ENCODE measurements around the gene MRTFA. TPM values are rescaled to one million over a fixed set of nuclear protein-coding genes. Genes with fewer than 3 reads are reported as not detected.

MRTFA gene
- total and polyA plus RNA-seq, 2 of the 13 experiments (the other 11 are each of a cell fraction or from before 2014, with no cell fraction given), result 2.4 to 8.2 TPM

DNA sequence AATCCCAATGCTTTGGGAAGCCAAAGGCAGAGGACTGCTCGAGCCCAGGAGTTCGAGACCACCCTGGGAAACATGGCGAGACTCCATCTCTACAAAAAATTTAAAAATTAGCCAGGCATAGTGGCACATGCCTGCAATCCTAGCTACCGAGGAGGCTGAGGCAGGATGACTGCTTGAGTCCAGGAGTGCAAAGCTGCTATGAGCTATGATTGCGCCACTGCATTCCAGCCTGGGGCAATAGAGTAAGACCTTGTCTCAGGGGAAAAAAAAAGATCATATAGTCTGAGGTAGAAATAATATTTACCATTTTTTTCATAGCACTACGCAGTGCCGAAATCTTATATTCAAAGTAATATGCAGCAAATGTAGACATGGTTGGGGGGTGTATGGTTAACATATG is 47.8 kb downstream of the MRTFA start (continued):
- TF ChIP-seq, protein P1, sequence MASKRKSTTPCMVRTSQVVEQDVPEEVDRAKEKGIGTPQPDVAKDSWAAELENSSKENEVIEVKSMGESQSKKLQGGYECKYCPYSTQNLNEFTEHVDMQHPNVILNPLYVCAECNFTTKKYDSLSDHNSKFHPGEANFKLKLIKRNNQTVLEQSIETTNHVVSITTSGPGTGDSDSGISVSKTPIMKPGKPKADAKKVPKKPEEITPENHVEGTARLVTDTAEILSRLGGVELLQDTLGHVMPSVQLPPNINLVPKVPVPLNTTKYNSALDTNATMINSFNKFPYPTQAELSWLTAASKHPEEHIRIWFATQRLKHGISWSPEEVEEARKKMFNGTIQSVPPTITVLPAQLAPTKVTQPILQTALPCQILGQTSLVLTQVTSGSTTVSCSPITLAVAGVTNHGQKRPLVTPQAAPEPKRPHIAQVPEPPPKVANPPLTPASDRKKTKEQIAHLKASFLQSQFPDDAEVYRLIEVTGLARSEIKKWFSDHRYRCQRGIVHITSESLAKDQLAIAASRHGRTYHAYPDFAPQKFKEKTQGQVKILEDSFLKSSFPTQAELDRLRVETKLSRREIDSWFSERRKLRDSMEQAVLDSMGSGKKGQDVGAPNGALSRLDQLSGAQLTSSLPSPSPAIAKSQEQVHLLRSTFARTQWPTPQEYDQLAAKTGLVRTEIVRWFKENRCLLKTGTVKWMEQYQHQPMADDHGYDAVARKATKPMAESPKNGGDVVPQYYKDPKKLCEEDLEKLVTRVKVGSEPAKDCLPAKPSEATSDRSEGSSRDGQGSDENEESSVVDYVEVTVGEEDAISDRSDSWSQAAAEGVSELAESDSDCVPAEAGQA (IDR thresholded peaks at IDR 0.05; ENCODE audit: low read depth), result no peak
- TF ChIP-seq, protein P1 (CRISPR knock-in tag; IDR thresholded peaks at IDR 0.05; ENCODE audit: borderline replicate concordance), result no peak
- TF ChIP-seq ZNF235 (CRISPR knock-in tag; IDR thresholded peaks at IDR 0.05; ENCODE audit: borderline replicate concordance), result no peak
- peak; percentile 80 for TF ChIP-seq FOSL2 (CRISPR knock-in tag; IDR thresholded peaks at IDR 0.05)
- no peak for TF ChIP-seq NCOA5 (CRISPR knock-in tag; IDR thresholded peaks at IDR 0.05)
- TF ChIP-seq, protein P2, sequence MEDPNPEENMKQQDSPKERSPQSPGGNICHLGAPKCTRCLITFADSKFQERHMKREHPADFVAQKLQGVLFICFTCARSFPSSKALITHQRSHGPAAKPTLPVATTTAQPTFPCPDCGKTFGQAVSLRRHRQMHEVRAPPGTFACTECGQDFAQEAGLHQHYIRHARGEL (CRISPR knock-in tag; IDR thresholded peaks at IDR 0.05), result no peak
- no peak for TF ChIP-seq IKZF1 (IDR thresholded peaks at IDR 0.05)
- no peak for TF ChIP-seq ZNF326 (CRISPR knock-in tag; IDR thresholded peaks at IDR 0.05; ENCODE audit: borderline replicate concordance)
- no peak for TF ChIP-seq TOE1 (CRISPR knock-in tag; IDR thresholded peaks at IDR 0.05)
- TF ChIP-seq ZNF572 (CRISPR knock-in tag; IDR thresholded peaks at IDR 0.05), result no peak
- TF ChIP-seq, protein P3, sequence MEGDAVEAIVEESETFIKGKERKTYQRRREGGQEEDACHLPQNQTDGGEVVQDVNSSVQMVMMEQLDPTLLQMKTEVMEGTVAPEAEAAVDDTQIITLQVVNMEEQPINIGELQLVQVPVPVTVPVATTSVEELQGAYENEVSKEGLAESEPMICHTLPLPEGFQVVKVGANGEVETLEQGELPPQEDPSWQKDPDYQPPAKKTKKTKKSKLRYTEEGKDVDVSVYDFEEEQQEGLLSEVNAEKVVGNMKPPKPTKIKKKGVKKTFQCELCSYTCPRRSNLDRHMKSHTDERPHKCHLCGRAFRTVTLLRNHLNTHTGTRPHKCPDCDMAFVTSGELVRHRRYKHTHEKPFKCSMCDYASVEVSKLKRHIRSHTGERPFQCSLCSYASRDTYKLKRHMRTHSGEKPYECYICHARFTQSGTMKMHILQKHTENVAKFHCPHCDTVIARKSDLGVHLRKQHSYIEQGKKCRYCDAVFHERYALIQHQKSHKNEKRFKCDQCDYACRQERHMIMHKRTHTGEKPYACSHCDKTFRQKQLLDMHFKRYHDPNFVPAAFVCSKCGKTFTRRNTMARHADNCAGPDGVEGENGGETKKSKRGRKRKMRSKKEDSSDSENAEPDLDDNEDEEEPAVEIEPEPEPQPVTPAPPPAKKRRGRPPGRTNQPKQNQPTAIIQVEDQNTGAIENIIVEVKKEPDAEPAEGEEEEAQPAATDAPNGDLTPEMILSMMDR (CRISPR knock-in tag; IDR thresholded peaks at IDR 0.05), result no peak
- TF ChIP-seq ZNF329 (CRISPR knock-in tag; IDR thresholded peaks at IDR 0.05; ENCODE audit: low read depth), result no peak
- TF ChIP-seq PTBP1 (IDR thresholded peaks at IDR 0.05; ENCODE audit: low read depth, low read length, poor library complexity, severe bottlenecking), result no peak
- TF ChIP-seq, protein P4, sequence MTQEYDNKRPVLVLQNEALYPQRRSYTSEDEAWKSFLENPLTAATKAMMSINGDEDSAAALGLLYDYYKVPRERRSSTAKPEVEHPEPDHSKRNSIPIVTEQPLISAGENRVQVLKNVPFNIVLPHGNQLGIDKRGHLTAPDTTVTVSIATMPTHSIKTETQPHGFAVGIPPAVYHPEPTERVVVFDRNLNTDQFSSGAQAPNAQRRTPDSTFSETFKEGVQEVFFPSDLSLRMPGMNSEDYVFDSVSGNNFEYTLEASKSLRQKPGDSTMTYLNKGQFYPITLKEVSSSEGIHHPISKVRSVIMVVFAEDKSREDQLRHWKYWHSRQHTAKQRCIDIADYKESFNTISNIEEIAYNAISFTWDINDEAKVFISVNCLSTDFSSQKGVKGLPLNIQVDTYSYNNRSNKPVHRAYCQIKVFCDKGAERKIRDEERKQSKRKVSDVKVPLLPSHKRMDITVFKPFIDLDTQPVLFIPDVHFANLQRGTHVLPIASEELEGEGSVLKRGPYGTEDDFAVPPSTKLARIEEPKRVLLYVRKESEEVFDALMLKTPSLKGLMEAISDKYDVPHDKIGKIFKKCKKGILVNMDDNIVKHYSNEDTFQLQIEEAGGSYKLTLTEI (CRISPR knock-in tag; conservative IDR thresholded peaks at IDR 0.05), result no peak
- peak; percentile 43 for TF ChIP-seq XRCC5 (optimal IDR thresholded peaks at IDR 0.05; ENCODE audit: low read length)
- TF ChIP-seq, protein P5, sequence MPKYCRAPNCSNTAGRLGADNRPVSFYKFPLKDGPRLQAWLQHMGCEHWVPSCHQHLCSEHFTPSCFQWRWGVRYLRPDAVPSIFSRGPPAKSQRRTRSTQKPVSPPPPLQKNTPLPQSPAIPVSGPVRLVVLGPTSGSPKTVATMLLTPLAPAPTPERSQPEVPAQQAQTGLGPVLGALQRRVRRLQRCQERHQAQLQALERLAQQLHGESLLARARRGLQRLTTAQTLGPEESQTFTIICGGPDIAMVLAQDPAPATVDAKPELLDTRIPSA (CRISPR knock-in tag; IDR thresholded peaks at IDR 0.05; ENCODE audit: borderline replicate concordance), result no peak
- TF ChIP-seq, protein P6, sequence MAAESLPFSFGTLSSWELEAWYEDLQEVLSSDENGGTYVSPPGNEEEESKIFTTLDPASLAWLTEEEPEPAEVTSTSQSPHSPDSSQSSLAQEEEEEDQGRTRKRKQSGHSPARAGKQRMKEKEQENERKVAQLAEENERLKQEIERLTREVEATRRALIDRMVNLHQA (CRISPR knock-in tag; IDR thresholded peaks at IDR 0.05), result no peak
- peak; percentile 86 for TF ChIP-seq BCL6 (CRISPR knock-in tag; IDR thresholded peaks at IDR 0.05)
- TF ChIP-seq, protein P7, sequence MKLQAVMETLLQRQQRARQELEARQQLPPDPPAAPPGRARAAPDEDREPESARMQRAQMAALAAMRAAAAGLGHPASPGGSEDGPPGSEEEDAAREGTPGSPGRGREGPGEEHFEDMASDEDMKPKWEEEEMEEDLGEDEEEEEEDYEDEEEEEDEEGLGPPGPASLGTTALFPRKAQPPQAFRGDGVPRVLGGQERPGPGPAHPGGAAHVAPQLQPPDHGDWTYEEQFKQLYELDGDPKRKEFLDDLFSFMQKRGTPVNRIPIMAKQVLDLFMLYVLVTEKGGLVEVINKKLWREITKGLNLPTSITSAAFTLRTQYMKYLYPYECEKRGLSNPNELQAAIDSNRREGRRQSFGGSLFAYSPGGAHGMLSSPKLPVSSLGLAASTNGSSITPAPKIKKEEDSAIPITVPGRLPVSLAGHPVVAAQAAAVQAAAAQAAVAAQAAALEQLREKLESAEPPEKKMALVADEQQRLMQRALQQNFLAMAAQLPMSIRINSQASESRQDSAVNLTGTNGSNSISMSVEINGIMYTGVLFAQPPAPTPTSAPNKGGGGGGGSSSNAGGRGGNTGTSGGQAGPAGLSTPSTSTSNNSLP (IDR thresholded peaks at IDR 0.05; ENCODE audit: low read depth, low read length), result peak; percentile 71

All from HepG2 (cell line).